Stimulated activated CD8-positive, alpha-beta memory T cell treated with anti-CD3 and anti-CD28 coated beads, Interleukin-4, amount 100 ng/mL, for 1 hour (primary cell): Measurements from ENCODE around the gene IGF2R.

Experiments
- DNase-seq, 2 donors: peaks; one replicate each; pipeline ENCODE4 v3.0.0-alpha.2; 2020; ENCODE audit warnings: low read depth in 2 of 2, low spot score in 1 of 2

The IGF2R gene

GRCh38 chr6:160042014-160042773 lies 73.3 kb downstream of the IGF2R start:
- no peak for DNase-seq

DNA sequence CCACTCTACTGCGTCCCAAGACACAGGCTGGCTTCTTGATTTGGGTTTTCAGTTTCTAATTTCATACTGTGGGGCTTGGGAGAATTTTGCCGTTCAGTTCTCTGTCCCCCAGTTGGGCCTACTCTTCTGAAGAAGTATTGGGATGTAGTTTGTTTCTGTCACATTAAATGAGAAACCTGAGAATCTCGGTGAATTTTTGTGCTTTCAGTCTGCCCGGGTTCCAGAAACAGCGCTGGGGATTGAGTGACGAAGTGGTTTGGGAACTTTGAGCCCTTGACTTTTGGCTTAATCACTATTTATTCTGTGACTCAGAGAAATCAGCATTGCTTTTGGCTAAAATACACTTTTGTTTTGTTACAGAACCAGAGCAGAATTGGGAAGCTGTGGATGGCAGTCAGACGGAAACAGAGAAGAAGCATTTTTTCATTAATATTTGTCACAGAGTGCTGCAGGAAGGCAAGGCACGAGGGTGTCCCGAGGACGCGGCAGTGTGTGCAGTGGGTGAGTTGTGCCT lies 74.0 kb downstream of the IGF2R start:
- no peak for DNase-seq

DNA sequence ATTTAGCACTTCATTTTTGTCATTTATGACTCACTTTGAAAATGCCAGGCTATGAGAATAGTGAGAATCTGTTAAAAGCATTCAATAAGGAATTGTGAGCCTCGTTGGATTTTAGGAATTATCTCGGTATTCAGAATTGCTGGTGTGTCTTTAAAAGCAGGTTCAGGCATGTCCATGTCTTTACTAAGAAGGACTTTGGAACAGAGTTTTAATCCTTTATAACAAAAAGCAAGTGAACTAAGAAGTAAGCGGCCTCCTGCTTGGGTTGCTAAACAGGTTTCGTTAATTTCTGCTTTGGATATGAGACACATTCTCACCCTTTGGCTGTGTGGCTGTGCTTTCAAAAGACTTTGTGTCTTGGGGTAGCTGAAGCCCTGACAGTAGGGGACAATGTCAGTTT lies 74.9 kb downstream of the IGF2R start:
- DNase-seq = no peak

- DNase-seq = no peak
These were observed 75.8 kb downstream of the IGF2R start for GRCh38 chr6:160044687-160045086.

- no peak for DNase-seq
These were observed 79.6 kb downstream of the IGF2R start for GRCh38 chr6:160048471-160048870.

- no peak for DNase-seq
These were observed 80.5 kb downstream of the IGF2R start for GRCh38 chr6:160049346-160049745.

DNA sequence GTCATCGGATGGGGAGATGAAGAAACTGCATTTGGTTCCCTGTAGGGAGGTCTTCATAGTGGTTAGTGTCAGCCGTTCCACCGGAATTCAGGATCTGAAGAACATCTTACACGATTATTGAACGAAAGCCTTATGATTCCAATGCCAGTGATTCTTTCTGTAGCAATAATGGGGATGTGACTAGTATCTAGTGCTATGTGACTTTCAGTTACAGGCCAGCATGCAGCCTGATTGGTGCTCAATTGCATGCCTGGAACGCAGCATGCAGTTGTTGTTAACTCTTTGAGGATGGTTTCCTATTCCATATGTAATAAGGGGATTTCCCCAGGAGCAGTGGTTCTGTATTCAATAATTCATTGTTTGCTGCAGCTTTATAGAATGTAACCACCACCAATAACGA lies 81.1 kb downstream of the IGF2R start:
- no peak for DNase-seq

- DNase-seq = no peak
These were observed 82.5 kb downstream of the IGF2R start for GRCh38 chr6:160051390-160051789.

- DNase-seq = no peak
These were observed 85.4 kb downstream of the IGF2R start for GRCh38 chr6:160054271-160054670.

DNA sequence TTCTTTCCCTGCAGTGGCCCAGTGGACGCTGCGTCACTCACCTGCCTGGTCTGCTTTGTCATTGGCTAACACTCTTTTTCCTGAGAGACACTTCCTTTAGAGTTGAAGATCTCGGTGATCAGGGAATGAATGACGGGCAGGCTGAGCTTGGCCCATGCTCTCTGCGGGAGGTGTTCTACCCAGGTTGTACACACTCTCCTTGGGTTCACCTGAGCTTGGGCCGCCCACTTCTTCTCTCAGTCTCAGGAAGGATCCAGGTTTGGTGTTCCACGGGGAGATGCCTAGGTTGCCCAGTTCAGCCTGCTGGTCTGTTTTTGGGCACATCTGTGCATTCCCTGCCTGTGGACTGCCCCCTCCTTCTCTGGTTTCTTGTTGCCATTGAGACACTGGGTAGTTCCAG lies 86.0 kb downstream of the IGF2R start:
- no peak for DNase-seq

DNA sequence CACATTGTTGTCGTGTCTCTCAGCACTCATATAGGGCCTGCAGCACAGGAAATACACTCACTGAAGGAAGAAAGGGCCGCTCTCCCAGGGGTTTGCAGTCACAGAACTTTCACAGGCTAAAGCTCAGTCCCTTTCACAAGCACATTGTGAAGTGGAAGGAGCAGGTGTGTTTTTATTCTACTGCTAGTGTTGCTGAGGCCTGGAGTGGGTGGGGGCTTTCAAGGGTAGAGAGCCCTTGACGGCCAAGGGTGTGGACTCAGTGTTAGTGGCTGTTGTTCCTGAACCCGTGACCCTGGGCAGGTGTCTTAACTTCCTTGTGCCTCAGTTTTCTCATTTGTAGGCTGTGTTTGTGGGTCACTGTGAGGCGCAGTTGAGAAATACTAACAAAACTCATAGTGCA lies 86.5 kb downstream of the IGF2R start:
- DNase-seq = no peak

GRCh38 chr6:160055813-160056212 lies 86.9 kb downstream of the IGF2R start:
- no peak for DNase-seq

DNA sequence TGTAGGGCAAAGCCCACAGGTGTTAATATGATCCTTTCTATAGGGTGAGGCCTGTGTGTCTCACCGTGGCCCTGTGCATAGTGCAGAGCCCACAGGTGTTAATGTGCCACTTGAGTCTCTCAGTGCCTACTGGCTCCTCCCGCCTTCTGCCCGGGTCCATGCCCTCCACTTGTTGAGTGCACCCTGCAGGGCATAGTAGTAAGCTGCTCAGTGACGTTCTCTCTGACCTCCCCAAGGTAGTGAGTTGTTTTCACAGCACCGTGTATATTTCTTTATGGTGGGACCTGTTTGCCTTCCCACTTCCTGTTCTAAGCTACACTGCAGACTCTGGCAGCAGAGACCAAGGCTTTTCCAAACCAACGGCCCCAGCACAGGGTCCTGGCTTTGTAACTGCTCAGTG lies 88.2 kb downstream of the IGF2R start:
- DNase-seq = no peak

- no peak for DNase-seq
These were observed 89.8 kb downstream of the IGF2R start for GRCh38 chr6:160058603-160059215.

GRCh38 chr6:160060221-160060620 lies 91.3 kb downstream of the IGF2R start:
- no peak for DNase-seq

DNA sequence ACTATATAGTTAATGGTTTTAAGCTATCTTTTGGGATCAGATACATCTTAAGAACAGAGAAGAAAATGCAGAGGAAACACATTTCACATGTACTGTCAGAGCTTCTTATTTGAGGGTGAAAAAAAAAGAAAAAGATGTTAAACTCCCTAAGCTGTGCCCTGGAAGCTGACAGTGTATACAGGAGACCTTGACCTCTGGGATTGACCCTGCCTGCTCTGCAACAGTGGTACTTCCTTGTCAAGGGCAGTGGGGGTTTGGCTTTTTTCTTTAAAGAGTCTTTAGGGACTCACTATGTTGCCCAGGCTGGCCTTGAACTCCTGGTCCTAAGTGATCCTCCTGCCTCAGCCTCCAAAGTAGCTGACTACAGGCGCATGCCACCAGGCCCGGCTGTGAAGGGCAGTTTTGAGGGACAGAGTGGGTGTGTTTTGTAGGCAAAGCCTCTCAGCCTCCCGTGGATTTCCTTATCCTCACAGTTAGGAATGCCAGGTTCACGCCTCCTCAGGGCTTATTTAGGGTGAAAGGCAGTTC lies 92.1 kb downstream of the IGF2R start:
- DNase-seq = no peak

DNA sequence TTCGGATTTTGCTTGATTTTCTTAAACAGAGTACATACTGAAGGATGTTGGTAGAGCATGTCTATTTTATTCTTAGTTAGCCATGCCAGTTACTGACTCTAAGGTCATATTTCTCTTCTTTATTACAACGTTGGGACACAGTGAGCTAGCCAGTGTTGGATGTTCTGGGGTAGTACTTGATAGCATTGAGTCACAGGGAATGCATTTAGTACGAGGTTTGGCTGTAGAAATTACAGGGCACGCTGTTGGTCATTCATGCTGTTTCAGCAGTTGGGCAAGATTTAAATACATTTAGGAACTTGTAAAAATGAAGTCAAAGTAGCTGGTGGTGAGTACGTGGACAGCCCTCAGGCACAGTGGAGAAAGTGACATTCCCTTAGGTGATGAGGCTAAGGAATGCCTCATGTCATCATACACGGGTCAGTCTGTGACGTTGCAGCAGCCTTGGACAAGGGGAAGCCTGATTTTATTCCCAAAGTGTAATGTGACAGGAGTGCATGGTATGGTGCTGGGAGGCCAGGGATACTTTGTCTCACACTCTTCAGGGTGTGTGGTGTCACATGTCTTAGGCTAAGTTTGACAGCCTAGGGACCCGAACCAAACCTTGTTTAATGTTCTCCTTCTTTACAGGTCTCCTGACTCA lies 95.0 kb downstream of the IGF2R start:
- DNase-seq = no peak

DNA sequence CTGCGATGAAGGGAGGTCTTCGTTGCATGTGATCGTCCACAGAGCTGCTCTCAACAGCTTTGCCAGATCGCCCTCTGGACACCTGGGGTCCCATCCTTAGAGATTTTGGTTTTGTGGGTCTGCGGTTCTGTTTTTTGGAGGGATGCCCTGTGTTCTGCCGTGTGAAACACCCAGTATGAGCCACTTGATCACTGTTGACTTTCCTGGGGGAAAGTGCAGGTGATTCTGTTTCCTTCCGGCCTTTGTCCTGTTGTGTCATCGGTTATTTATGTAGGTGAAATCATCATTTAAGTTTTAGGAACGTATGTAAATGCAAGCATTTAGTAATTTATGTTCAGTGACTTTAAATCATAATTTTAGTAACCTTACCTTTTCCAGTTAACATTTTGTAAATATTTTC lies 96.3 kb downstream of the IGF2R start:
- no peak for DNase-seq

- DNase-seq = no peak
These were observed 98.7 kb downstream of the IGF2R start for GRCh38 chr6:160067564-160067963.

GRCh38 chr6:160068346-160068745 lies 99.5 kb downstream of the IGF2R start:
- no peak for DNase-seq

- no peak for DNase-seq
These were observed 100.2 kb downstream of the IGF2R start for GRCh38 chr6:160069050-160069454.

GRCh38 chr6:160069459-160069858 lies 100.6 kb downstream of the IGF2R start:
- no peak for DNase-seq
